CD4-positive, alpha-beta T cell treated with Interferon gamma for 1 hour (primary cell): ENCODE measurements around the gene NCAM2.
"Not testable (repeated sequence)": the region's sequence is repeated elsewhere in the genome, so short reads cannot be mapped to it uniquely, and the experiment has no call there.

ENCODE experiments used
- DNase-seq: peaks from one replicate; pipeline ENCODE4 v3.0.0-alpha.2; 2020

NCAM2 gene

DNA sequence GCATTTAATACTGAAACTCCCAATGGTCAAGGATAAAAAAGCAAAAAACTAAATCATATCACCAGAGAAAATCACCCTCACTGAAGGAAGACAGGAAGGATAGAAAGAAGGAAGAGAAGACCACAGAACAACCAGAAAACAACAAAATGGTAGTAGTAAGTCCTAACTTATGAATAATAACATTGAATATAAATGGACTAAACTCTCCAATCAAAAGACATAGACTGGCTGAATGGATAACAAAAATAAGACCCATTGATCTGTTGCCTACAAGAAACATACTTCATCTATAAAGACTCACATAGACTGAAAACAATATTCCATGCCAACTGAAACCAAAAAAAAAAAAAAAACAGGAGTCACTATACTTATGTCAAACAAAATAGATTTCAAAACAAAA, 347.7 kb downstream of the NCAM2 start:
- DNase-seq: no peak

- DNase-seq: no peak
Observed at GRCh38 chr21:21366277-21366676, 368.1 kb downstream of the NCAM2 start.

- DNase-seq: no peak
Observed at GRCh38 chr21:21367583-21367982, 369.4 kb downstream of the NCAM2 start.

DNA sequence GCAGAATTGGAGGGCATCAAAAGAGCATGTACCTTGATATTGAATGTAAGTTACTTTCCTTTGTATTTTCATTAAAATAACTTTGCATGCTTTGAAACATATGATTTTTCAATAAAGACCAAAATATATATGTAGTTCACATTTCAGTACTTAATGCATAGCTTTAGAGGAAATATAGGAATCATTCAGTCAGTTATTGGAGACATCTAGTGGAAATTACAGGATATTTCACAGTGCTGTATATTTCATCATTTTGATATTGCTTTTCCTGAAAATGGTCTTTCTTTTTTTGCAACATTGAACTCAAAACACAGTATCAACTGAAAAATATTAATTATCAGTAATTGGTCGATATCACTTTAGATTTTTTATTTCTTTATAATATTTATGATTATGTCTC, 375.8 kb downstream of the NCAM2 start:
- no peak for DNase-seq

DNA sequence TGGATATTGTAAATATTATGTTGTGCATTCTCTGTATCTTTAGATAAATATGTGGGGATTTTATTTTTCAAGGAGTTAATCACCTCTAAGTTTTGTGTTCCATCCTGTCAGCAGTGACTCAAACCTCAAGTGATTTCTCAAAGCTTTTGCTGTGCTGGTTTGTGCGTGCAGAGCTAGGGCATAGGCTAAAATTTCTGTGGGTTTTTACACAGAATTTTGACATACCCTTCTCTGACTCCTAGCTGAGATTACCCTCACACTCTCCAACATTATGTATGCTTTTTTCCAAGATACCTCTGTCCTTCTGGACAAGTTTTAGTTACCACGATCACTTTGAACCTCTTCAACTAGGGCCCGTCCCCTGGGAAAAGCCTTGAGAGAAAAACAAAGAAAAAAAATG, 384.9 kb downstream of the NCAM2 start:
- DNase-seq: no peak

GRCh38 chr21:21384977-21385376, 386.8 kb downstream of the NCAM2 start:
- DNase-seq: no peak

DNA sequence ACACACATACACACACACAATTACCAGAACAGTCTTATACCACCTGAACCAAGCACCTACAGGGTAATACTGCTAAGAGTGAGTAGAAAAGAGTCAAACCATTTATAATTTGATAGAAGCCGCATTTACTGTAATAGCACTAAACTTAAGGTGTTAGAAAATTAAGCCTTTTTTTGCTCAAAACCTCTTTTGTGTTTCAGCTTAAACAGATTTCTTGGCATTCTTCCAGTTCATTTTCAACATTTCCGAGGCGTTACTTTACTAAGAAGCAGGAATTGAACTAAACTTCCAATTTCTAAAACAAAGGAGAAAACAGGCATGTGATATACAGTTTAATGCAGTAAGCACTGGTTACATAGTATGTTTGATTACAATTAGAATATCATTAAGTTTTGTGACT, 387.2 kb downstream of the NCAM2 start:
- no peak for DNase-seq

- DNase-seq: no peak
Observed at GRCh38 chr21:21387916-21388315, 389.7 kb downstream of the NCAM2 start.

DNA sequence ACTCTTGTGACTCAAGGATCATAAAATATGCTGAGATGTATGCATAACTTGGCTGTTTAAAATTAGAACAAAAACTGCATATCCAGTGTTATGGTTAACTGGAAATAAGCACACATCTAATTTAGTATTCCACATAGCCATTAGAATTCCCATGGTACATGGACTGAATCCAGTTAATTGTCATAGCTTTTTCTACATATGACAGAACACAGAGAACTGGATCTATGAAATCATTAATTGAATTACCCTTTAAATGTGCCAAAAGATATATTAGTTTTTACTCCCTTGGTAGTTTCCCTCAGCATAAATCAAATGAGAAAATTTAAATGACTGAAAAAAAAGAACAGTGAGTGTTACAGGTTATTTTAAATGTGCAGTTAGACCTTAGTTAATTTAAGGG, 395.9 kb downstream of the NCAM2 start:
- no peak for DNase-seq

GRCh38 chr21:21396424-21396823, 398.2 kb downstream of the NCAM2 start:
- no peak for DNase-seq

DNA sequence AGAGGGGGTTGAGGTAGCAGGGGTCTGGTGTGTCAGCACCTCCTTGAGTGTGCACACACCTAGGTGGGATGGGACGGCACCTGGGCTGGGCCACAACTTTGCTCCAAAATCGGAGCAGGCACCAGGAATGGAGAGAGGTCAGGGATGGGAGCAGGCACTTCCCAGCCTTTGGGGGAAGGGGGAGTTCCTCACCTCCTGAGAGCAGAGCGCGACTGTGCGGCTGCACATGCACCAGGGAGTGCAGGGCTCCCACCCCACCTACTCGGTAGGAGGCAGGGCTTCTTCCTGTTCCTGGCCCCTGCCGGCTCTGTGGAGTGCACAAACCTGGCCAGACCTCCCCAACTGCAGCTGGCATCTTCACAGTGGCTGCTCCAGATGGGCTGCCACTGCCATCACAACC, 399.3 kb downstream of the NCAM2 start:
- DNase-seq: no peak

GRCh38 chr21:21401444-21401843, 403.2 kb downstream of the NCAM2 start:
- DNase-seq: no peak

DNA sequence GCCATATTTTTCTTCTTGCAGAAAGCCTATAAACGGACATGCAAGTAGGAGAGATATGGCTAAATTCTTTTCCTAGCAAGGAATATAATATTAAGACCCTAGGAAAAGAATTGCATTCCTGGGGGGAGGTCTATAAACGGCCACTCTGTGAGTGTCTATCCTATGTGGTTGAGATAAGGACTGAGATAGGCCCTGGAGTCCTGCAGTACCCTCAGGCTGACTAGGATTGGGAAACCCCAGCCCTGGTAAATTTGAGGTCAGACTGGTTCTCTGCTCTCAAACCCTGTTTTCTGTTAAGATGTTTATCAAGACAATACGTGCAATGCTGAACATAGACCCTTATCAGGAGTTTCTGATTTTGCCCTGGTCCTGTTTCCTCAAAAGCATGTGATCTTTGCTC, 404.0 kb downstream of the NCAM2 start:
- not testable (repeated sequence) for DNase-seq

DNA sequence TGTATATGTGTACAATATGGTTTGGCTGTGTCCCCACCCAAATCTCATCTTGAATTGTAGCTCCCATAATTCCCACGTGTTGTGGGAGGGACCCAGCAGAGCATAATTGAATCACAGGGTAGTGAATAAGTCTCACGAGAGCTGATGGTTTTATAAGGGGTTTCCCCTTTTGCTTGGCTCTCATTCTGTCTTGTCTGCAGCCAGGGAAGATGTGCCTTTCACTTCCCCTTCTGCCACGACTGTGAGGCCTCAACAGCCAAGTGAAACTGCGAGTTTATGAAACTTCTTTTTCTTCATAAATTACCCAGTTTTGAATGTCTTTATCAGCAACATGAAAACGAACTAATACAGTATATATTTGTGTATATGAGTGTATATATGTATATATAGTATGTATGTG, 406.1 kb downstream of the NCAM2 start:
- not testable (repeated sequence) for DNase-seq

GRCh38 chr21:21406921-21407320, 408.7 kb downstream of the NCAM2 start:
- DNase-seq: no peak

GRCh38 chr21:21412096-21412495, 413.9 kb downstream of the NCAM2 start:
- no peak for DNase-seq

- DNase-seq: no peak
Observed at GRCh38 chr21:21415741-21416140, 417.5 kb downstream of the NCAM2 start.

DNA sequence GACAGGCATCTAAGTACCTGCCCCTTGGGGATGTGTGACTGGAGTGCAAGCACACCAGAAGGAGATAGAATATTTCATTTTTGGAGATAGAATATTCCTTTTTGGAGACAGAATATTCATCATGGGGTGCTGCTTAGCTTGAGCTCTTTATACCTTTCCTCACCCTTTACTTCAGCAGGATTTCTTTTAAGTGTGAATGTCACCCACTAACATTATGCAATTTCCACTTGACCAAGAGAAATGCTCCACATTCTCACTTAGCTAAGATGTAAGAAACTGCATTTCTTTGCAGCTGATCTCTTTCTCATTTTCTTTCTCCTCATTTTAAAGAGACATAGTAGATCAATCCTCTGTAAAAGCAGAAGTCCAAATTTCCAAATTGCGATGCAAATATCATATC, 436.7 kb downstream of the NCAM2 start:
- no peak for DNase-seq

GRCh38 chr21:21436012-21436534, 437.9 kb downstream of the NCAM2 start:
- DNase-seq: no peak

DNA sequence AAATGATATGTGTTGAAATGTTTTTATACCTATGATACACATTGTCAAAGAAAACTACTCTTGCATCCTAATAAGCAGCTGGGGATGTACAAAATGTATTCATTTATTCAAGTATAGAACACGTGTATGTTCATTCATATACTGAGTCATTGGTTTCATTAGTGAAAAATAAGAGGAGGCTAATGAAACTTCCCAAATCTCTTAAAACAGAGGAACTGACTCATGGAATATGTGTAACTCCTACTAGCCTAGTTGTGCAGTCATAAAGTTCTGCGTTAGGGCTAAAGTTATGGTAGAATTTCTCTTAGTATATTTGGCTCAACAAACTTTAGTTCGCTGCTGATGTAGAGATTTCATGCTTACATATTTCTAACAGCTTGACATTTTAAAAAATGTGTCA, 441.6 kb downstream of the NCAM2 start:
- DNase-seq: no peak

- DNase-seq: no peak
Observed at GRCh38 chr21:21457077-21457476, 458.9 kb downstream of the NCAM2 start.

GRCh38 chr21:21458124-21458631, 460.0 kb downstream of the NCAM2 start:
- no peak for DNase-seq

DNA sequence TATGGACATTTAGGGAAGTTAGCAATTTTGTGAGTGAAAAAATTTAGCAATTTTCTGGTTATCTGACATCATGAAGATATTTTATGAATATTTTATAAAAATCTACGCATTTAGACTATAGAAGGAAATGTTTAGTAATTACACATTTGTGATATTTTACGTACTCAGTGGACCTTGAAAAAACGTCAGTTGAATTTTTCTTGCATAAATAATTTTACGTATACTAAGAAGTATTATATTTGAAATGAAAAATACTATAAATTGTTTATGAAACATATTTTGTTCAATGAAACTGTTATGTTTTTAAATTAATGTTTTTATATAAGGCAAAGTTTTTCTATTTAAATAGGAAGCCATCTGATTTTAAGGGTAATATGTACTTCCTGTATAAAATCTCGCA, 462.8 kb downstream of the NCAM2 start:
- no peak for DNase-seq

GRCh38 chr21:21463456-21463855, 465.2 kb downstream of the NCAM2 start:
- no peak for DNase-seq

- DNase-seq: no peak
Observed at GRCh38 chr21:21464684-21465083, 466.5 kb downstream of the NCAM2 start.

- no peak for DNase-seq
Observed at GRCh38 chr21:21466752-21467151, 468.5 kb downstream of the NCAM2 start.
